Activated CD8-positive, alpha-beta T cell treated with anti-CD3 and anti-CD28 coated beads, Interleukin-2, amount 10 ng/mL, durations not matched to agents 7 days and 5 days (primary cell): Measurements from ENCODE around the gene GBX1. TPM values are rescaled to one million over a fixed set of nuclear protein-coding genes. Genes with fewer than 3 reads are reported as not detected.

ENCODE experiments used
- ATAC-seq: fragments of 150-1000 bp; cut with Tn5 transposase; one replicate; pipeline ENCODE4 v1.10.0; 2021; ENCODE audit warnings: moderate library complexity
- CTCF ChIA-PET: fragments of 350-600 bp; sonication (Branson Sonifier 250); formaldehyde crosslinking; loops from one replicate; lab custom pipeline; 2021; ENCODE audit warnings: antibody characterized with exemption; lab: Charles Lee
- POLR2A ChIA-PET: fragments of 350-600 bp; sonication (Branson Sonifier 250); formaldehyde crosslinking; loops from one replicate; lab custom pipeline; 2021; ENCODE audit warnings: antibody characterized with exemption; lab: Charles Lee
- DNase-seq: peaks from one replicate; pipeline ENCODE4 v3.0.0-alpha.2; 2020
- H3K27ac Mint-ChIP-seq: one replicate; pipeline ENCODE4 v1.8.0; 2021; ENCODE audit warnings: mild to moderate bottlenecking, mixed read lengths
- H3K27me3 Mint-ChIP-seq: one replicate; pipeline ENCODE4 v1.8.0; 2021; ENCODE audit warnings: low read depth, mixed read lengths
- H3K36me3 Mint-ChIP-seq: one replicate; pipeline ENCODE4 v1.8.0; 2021; ENCODE audit warnings: low read depth, mixed read lengths
- H3K4me1 Mint-ChIP-seq: one replicate; pipeline ENCODE4 v1.8.0; 2021; ENCODE audit warnings: low read depth, mixed read lengths
- H3K4me3 Mint-ChIP-seq: one replicate; pipeline ENCODE4 v1.8.0; 2021; ENCODE audit warnings: mild to moderate bottlenecking, mixed read lengths
- H3K9me3 Mint-ChIP-seq: one replicate; pipeline ENCODE4 v1.8.0; 2022; ENCODE audit warnings: mixed read lengths; ENCODE audit not compliant: insufficient read depth
- total RNA-seq, 2 experiments: library from RNA; stranded (reverse); gene quantifications; one replicate each; pipeline ENCODE4 v1.2.3, GENCODE V29; 2021

GBX1 gene
- total RNA-seq, 2 experiments from 2014 or later = not detected

- peak; percentile 57 for ATAC-seq
- H3K27ac Mint-ChIP-seq = no peak overlapping the region
- no peaks in the 10 kb centered on the region for H3K36me3 Mint-ChIP-seq
- DNase-seq = no peak
- peaks cover 8% of the 10 kb centered on the region for H3K4me1 Mint-ChIP-seq
- peaks cover 20% of the 10 kb centered on the region for H3K27me3 Mint-ChIP-seq
- no peaks in the 10 kb centered on the region for H3K9me3 Mint-ChIP-seq
- H3K4me3 Mint-ChIP-seq = peak overlapping the region; percentile 49
- POLR2A ChIA-PET = interaction anchor here (0.5 to 1.2 kb wide), 2 partner anchors 27 to 39 kb away, joined by 3 read pairs; no protein-coding TSS in a partner anchor
- CTCF ChIA-PET = interaction anchor here (0.9 to 1.2 kb wide), 4 partner anchors 9 to 129 kb away, joined by 3 to 7 read pairs (median 3); no protein-coding TSS in a partner anchor
Observed at GRCh38 chr7:151115121-151115835, 52.2 kb downstream of the GBX1 start.

- ATAC-seq (peak; percentile 23), DNase-seq (no peak)
- POLR2A ChIA-PET = interaction anchor here (1.2 kb wide), 1 partner anchor 26 kb away, joined by 3 read pairs; no protein-coding TSS in a partner anchor
- Mint-ChIP-seq H3K36me3 (no peaks in the 10 kb centered on the region), H3K4me1 (peaks cover 8% of the 10 kb centered on the region), H3K27ac (no peak overlapping the region), H3K4me3 (peak overlapping the region; percentile 13), H3K9me3 (no peaks in the 10 kb centered on the region), H3K27me3 (peaks cover 20% of the 10 kb centered on the region)
- CTCF ChIA-PET = interaction anchor here (1.0 to 5.5 kb wide), 5 partner anchors 52 to 216 kb away, joined by 3 to 27 read pairs (median 3); no protein-coding TSS in a partner anchor
Observed at GRCh38 chr7:151114151-151115090, 53.1 kb downstream of the GBX1 start.

GRCh38 chr7:151113344-151114150 lies 53.9 kb downstream of the GBX1 start:
- ATAC-seq (no peak), DNase-seq (no peak)
- no peaks in the 10 kb centered on the region for H3K9me3 Mint-ChIP-seq
- POLR2A ChIA-PET = no interaction called here
- H3K27ac Mint-ChIP-seq = no peak overlapping the region
- no peaks in the 10 kb centered on the region for H3K36me3 Mint-ChIP-seq
- peaks cover 8% of the 10 kb centered on the region for H3K4me1 Mint-ChIP-seq
- peak overlapping the region; percentile 13 for H3K4me3 Mint-ChIP-seq
- CTCF ChIA-PET = interaction anchor here (0.9 to 5.5 kb wide), 7 partner anchors 10 to 215 kb away, joined by 3 to 27 read pairs (median 4); no protein-coding TSS in a partner anchor
- H3K27me3 Mint-ChIP-seq = peaks cover 20% of the 10 kb centered on the region

GRCh38 chr7:151110941-151111645 lies 56.4 kb downstream of the GBX1 start:
- peak; percentile 84 for ATAC-seq
- ChIA-PET POLR2A (interaction anchor here (1.0 kb wide), 1 partner anchor 28 kb away, joined by 3 read pairs; no protein-coding TSS in a partner anchor), CTCF (interaction anchor here (0.6 to 5.5 kb wide), 33 partner anchors 8 to 325 kb away, joined by 3 to 27 read pairs (median 4); partner anchors contain the start of genes ABCB8 and AGAP3)
- no peaks in the 10 kb centered on the region for H3K9me3 Mint-ChIP-seq
- H3K27me3 Mint-ChIP-seq = peaks cover 20% of the 10 kb centered on the region
- no peaks in the 10 kb centered on the region for H3K36me3 Mint-ChIP-seq
- H3K4me3 Mint-ChIP-seq = no peak overlapping the region
- H3K27ac Mint-ChIP-seq = no peak overlapping the region
- peak; percentile 83 for DNase-seq
- peaks cover 8% of the 10 kb centered on the region for H3K4me1 Mint-ChIP-seq

GRCh38 chr7:151110236-151110940 lies 57.1 kb downstream of the GBX1 start:
- Mint-ChIP-seq H3K9me3 (no peaks in the 10 kb centered on the region), H3K27ac (no peak overlapping the region), H3K4me3 (no peak overlapping the region), H3K36me3 (no peaks in the 10 kb centered on the region), H3K4me1 (peaks cover 6% of the 10 kb centered on the region), H3K27me3 (peaks cover 16% of the 10 kb centered on the region)
- CTCF ChIA-PET = interaction anchor here (0.6 to 5.5 kb wide), 30 partner anchors 8 to 324 kb away, joined by 3 to 27 read pairs (median 4); partner anchors contain the start of genes ABCB8 and AGAP3
- ATAC-seq = no peak
- POLR2A ChIA-PET = interaction anchor here (1.0 kb wide), 1 partner anchor 28 kb away, joined by 3 read pairs; no protein-coding TSS in a partner anchor
- no peak for DNase-seq

GRCh38 chr7:151109094-151110048 lies 58.1 kb downstream of the GBX1 start:
- Mint-ChIP-seq H3K36me3 (no peaks in the 10 kb centered on the region), H3K27me3 (peaks cover 16% of the 10 kb centered on the region), H3K4me1 (peaks cover 6% of the 10 kb centered on the region), H3K27ac (no peak overlapping the region), H3K9me3 (no peaks in the 10 kb centered on the region), H3K4me3 (no peak overlapping the region)
- ChIA-PET POLR2A (no interaction called here), CTCF (interaction anchor here (1.0 to 5.5 kb wide), 5 partner anchors 12 to 147 kb away, joined by 3 to 27 read pairs (median 5); no protein-coding TSS in a partner anchor)
- ATAC-seq (no peak), DNase-seq (no peak)

GRCh38 chr7:151107882-151108281 lies 59.6 kb downstream of the GBX1 start:
- POLR2A ChIA-PET = interaction anchor here (0.6 kb wide), 1 partner anchor 16 kb away, joined by 3 read pairs; no protein-coding TSS in a partner anchor
- H3K36me3 Mint-ChIP-seq = no peaks in the 10 kb centered on the region

GRCh38 chr7:151104411-151105235 lies 62.9 kb downstream of the GBX1 start:
- H3K4me1 Mint-ChIP-seq = peaks cover 3% of the 10 kb centered on the region
- POLR2A ChIA-PET = no interaction called here

More at GRCh38 chr7:151107882-151108281, 59.6 kb downstream of the GBX1 start:
- DNase-seq = no peak
- CTCF ChIA-PET = interaction anchor here (0.8 to 1.5 kb wide), 3 partner anchors 11 to 80 kb away, joined by 3 to 4 read pairs (median 4); partner anchors contain the start of gene ABCB8
- Mint-ChIP-seq H3K4me1 (peaks cover 6% of the 10 kb centered on the region), H3K9me3 (no peaks in the 10 kb centered on the region), H3K27me3 (peaks cover 8% of the 10 kb centered on the region), H3K4me3 (no peak overlapping the region), H3K27ac (no peak overlapping the region)
- no peak for ATAC-seq

More at GRCh38 chr7:151104411-151105235, 62.9 kb downstream of the GBX1 start:
- no peaks in the 10 kb centered on the region for H3K9me3 Mint-ChIP-seq
- CTCF ChIA-PET = interaction anchor here (1.0 to 1.9 kb wide), 4 partner anchors 11 to 75 kb away, joined by 3 to 5 read pairs (median 3); no protein-coding TSS in a partner anchor
- H3K27me3 Mint-ChIP-seq = peaks cover 4% of the 10 kb centered on the region
- DNase-seq (no peak), ATAC-seq (no peak)
- H3K36me3 Mint-ChIP-seq = no peaks in the 10 kb centered on the region
- no peak overlapping the region for H3K27ac Mint-ChIP-seq
- H3K4me3 Mint-ChIP-seq = no peak overlapping the region
